Measurements from ENCODE around the gene LMF1.

The LMF1 gene

GRCh38 chr16:910181-910580 is 60.6 kb downstream of the LMF1 start:
- DNase-seq = no peak

GRCh38 chr16:909281-910000 is 61.3 kb downstream of the LMF1 start:
- no peak for DNase-seq

GRCh38 chr16:908526-909155 is 62.1 kb downstream of the LMF1 start:
- no peak for DNase-seq

- no peak for DNase-seq
Observed at GRCh38 chr16:907842-908241, 62.9 kb downstream of the LMF1 start.

- no peak for DNase-seq
Observed at GRCh38 chr16:907361-907760, 63.4 kb downstream of the LMF1 start.

- DNase-seq = no peak
Observed at GRCh38 chr16:906296-906695, 64.5 kb downstream of the LMF1 start.

GRCh38 chr16:901715-902601 is 68.8 kb downstream of the LMF1 start:
- DNase-seq = no peak

- DNase-seq = no peak
Observed at GRCh38 chr16:901149-901548, 69.6 kb downstream of the LMF1 start.

GRCh38 chr16:900211-900610 is 70.6 kb downstream of the LMF1 start:
- no peak for DNase-seq

- no peak for DNase-seq
Observed at GRCh38 chr16:899683-900060, 71.1 kb downstream of the LMF1 start.

GRCh38 chr16:898761-899682 is 71.8 kb downstream of the LMF1 start:
- DNase-seq = no peak

- no peak for DNase-seq
Observed at GRCh38 chr16:898216-898615, 72.6 kb downstream of the LMF1 start.

- no peak for DNase-seq
Observed at GRCh38 chr16:897701-898100, 73.1 kb downstream of the LMF1 start.

GRCh38 chr16:897200-897543 is 73.6 kb downstream of the LMF1 start:
- DNase-seq = no peak

- no peak for DNase-seq
Observed at GRCh38 chr16:896261-897199, 74.3 kb downstream of the LMF1 start.

GRCh38 chr16:895371-895770 is 75.4 kb downstream of the LMF1 start:
- DNase-seq = no peak

- no peak for DNase-seq
Observed at GRCh38 chr16:894841-895240, 75.9 kb downstream of the LMF1 start.

GRCh38 chr16:894136-894535 is 76.6 kb downstream of the LMF1 start:
- no peak for DNase-seq

GRCh38 chr16:893360-893759 is 77.4 kb downstream of the LMF1 start:
- no peak for DNase-seq

GRCh38 chr16:892536-893255 is 78.1 kb downstream of the LMF1 start:
- DNase-seq = no peak

GRCh38 chr16:892006-892405 is 78.8 kb downstream of the LMF1 start:
- no peak for DNase-seq

Data from T-helper 2 cell (primary cell).